GOT3 (cell line): ENCODE results near the gene STYX.

Experiments
- DNase-seq: peaks from one replicate; lab custom pipeline; 2025; ENCODE audit warnings: mixed read lengths; lab: John Stamatoyannopoulos, UW

Gene STYX

DNA sequence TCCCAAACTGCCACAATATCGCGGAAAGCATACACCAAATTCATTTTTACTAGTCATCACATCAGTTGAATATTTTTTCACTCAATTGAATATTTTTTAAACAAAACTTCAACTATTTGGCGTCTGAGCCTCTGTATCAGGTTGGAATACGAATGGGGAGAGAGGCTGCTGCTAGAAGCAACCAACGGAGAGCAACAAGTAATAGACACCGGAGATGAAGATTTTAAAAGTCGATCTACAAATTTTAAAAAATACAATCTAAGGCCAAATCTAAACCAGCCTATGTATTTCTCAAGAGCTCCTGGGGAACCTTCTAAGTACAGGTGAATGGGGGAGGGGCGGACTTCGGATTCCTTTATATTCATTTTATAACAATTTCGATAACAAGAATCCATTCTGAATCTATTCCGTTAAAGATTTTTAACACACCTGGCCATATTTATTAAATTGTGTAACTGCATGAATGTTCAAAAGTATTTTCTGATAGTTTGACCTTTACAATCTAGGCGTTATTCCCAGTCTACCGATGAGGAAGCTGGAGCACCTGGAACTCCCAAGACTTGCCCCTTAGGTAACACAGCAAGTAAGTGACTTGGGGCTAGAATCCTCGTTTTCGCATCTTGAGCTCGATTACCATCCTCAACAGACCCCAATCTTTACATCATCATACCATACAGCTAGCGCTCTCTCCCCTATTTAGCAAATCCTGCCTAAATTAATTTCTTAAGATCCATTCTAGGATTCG, 60.2 kb downstream of the STYX start:
- no peak for DNase-seq

DNA sequence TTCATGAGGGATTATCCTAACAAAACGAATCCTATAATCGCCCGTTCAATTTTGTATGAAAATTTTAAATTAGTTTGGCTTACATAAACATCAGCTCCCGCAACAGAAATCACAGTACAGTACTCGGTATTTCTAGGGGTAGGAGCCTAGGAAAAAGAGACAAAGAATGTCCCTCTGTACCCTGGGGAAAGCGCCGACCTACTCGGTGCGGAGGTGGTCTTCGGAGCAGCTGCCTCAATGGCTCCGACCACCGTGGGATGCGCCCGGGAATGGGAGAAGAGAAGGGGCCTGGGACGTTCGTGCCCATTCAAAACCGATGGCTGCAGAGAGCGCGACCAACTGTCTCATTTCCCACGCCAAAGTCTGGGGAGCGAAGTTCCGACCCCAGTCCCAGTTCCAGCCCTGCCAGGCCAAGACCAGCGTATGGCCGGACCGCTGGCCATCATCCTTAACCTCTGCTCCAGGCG, 60.8 kb downstream of the STYX start:
- DNase-seq: no peak

- DNase-seq: peak; percentile 60
These were observed 61.5 kb downstream of the STYX start, which contains the start of gene GNPNAT1 for GRCh38 chr14:52791223-52792096. GNPNAT1 (minus strand) TSS chr14:52791607; CDS start chr14:52784650, 6,957 bp downstream.

GRCh38 chr14:52792097-52792415, 62.1 kb downstream of the STYX start:
- no peak for DNase-seq

GRCh38 chr14:52793061-52793460, 63.1 kb downstream of the STYX start:
- no peak for DNase-seq

DNA sequence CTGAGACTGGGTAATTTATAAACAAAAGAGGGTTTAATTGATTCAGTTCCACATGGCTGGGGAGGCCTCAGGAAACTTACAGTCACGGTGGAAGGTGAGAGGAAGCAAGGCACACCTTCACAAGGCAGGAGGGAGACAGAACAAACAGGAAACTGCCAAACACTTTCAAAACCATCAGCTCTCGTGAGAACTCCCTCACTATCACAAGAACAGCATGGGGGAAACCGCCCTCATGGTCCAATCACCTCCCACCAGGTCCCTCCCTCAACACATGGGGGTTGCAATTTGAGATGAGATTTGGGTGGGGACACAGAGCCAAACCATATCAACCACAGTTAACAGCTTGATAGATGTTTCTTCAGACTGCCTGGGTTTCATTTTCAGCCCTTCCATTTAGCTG, 67.7 kb downstream of the STYX start:
- no peak for DNase-seq

DNA sequence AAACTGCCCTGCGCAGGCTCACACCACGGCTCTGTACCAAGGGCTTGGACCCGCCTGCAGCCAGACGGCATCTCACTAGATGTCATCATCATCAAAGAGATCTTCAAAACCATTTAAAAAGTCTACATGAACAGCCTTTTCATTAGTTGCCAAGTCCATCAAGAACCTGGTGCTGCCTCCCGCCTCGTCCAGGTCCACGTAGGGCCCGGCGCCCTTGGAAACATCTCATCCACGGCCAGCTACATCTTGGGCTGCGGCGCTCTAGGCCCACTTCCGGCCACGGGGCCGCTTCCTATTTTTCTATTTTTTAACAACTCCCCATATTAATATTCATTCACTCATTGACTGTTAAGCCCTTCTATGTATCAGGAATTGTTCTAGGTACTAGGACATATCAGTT, 68.9 kb downstream of the STYX start:
- DNase-seq: no peak

GRCh38 chr14:52801014-52801712, 71.2 kb downstream of the STYX start:
- DNase-seq: no peak

- no peak for DNase-seq
These were observed 72.6 kb downstream of the STYX start for GRCh38 chr14:52802597-52802996.

DNA sequence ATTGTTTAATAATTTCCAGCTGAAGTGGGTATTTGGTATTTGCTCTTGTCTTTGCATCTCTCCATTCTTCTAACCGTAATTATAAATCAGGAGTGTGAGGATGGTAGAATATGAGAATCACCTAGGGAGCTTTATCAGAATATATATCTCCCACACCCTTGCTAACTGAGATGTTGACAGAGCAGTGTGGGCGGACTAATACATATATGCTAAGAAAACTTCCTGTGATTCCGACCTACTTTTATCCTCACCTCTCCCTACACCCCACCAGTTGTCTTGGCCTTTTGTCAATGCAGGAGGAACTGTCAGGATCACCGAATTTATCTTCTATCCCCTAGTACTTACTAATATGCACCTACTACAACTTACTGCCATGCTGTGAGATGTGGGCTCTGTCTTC, 76.1 kb downstream of the STYX start:
- DNase-seq: no peak

DNA sequence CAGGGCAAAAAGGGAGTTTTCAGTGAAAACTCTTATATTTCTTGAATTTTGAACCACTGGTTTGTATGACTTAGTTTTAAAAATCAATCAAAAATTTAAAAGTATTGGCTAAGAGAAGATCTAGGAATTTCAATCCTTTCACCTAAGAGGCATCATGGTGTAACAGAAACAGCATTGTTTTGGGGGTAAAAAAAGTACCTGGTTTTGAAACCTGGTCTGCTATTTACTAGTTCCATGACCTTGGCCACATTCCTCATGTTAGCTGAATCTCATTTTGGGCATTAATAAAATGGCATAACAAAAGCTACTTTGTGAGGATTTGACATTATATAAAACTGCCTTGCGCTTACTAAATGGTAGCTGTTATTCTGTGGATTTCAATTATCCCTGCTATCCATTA, 78.1 kb downstream of the STYX start:
- no peak for DNase-seq

- DNase-seq: no peak
These were observed 91.9 kb downstream of the STYX start for GRCh38 chr14:52821805-52822250.

DNA sequence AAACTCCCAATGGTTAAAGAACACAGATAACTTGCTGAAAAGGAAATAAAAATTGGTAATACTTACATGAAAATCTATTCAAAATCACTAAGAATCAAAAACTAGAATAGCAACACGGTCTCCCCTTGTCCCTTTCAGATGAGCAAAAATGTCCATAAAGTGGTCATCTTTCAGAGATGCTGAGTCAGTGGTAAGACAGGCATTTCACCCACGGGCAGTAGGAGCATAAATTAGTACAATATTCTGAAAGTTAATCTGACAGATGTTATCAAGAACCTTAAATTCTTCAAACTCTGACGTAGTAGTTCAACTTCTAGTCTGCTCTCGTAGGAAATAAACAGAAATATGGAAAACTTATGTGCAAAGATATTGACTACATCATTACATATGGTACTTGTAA, 94.5 kb downstream of the STYX start:
- no peak for DNase-seq
